GM12878 (cell line): Measurements from ENCODE around the gene NDUFB4. TPM values are rescaled to one million over a fixed set of nuclear protein-coding genes. Genes with fewer than 3 reads are reported as not detected.

ENCODE experiments used
- ATAC-seq: fragments of 200-7000 bp; cut with Tn5 transposase; 3 replicates; pipeline ENCODE4 v1.9.1; 2020; ENCODE audit warnings: mild to moderate bottlenecking, moderate library complexity
- BruUV-seq: library from RNA; stranded (reverse); fragments of 400-500 nt; replicated peaks from 2 replicates; lab custom pipeline; 2021; lab: Mats Ljungman, UMichigan
- CTCF ChIA-PET: fragments of 300-600 bp; sonication (Branson Sonifier 250); formaldehyde crosslinking; extraction: SDS; loops from one replicate; lab custom pipeline; 2021; ENCODE audit warnings: inconsistent platforms; lab: Yijun Ruan, JAX
- POLR2A ChIA-PET: fragments of 350-600 bp; formaldehyde crosslinking; extraction: SDS; loops from one replicate; lab custom pipeline; 2021; ENCODE audit warnings: inconsistent platforms; lab: Charles Lee
- RAD21 ChIA-PET: fragments of 300-600 bp; sonication (Branson Sonifier 250); formaldehyde crosslinking; loops from one replicate; lab custom pipeline; 2023; ENCODE audit warnings: antibody characterized with exemption; ENCODE audit not compliant: unreplicated experiment; lab: Charles Lee
- SMC1A ChIA-PET: fragments of 300-600 bp; sonication (Branson Sonifier 250); formaldehyde crosslinking; loops from one replicate; lab custom pipeline; 2023; ENCODE audit not compliant: unreplicated experiment, uncharacterized antibody; lab: Charles Lee
- DNase-seq: peaks from one replicate; pipeline ENCODE4 v3.0.0-alpha.2; 2011; ENCODE audit warnings: low read depth, low spot score
- FAIRE-seq: peaks from 3 replicates; lab custom pipeline; 2011; peaks lifted over from hg19 to GRCh38; lab: Jason Lieb, UNC
- H2AFZ ChIP-seq: 2 replicates; pipeline ENCODE4 v1.6.0; 2011; ENCODE audit warnings: low read depth, low read length, control low read depth; ENCODE audit not compliant: control insufficient read depth
- H3K27ac ChIP-seq: 2 replicates; pipeline ENCODE4 v1.5.1; 2011; ENCODE audit warnings: control low read depth; ENCODE audit not compliant: control insufficient read depth, insufficient read depth
- H3K27me3 ChIP-seq, 2 experiments: replicated peaks in 1 of 2; 2 replicates each; pipeline versions ENCODE4 v1.6.0 to v1.6.1; 2011; ENCODE audit warnings: low read length in 1 of 2; ENCODE audit not compliant: control insufficient read depth in 2 of 2, insufficient read depth in 2 of 2
- H3K36me3 ChIP-seq, 2 experiments: 2 replicates each; pipeline ENCODE4 v1.5.1; 2011; ENCODE audit warnings: low read length in 1 of 2; ENCODE audit not compliant: control insufficient read depth in 2 of 2, insufficient read depth in 2 of 2
- H3K4me1 ChIP-seq: 2 replicates; pipeline ENCODE4 v1.6.1; 2011; ENCODE audit warnings: mild to moderate bottlenecking, low read length, moderate library complexity, mixed read lengths; ENCODE audit not compliant: control insufficient read depth, insufficient read depth
- H3K4me2 ChIP-seq: 2 replicates; pipeline ENCODE4 v1.6.0; 2011; ENCODE audit warnings: control low read depth; ENCODE audit not compliant: control insufficient read depth, insufficient read depth
- H3K4me3 ChIP-seq: fragments of 200-600 bp; sonication (generic); 2 replicates; pipeline ENCODE4 v1.5.1; 2016
- H3K79me2 ChIP-seq: 2 replicates; pipeline ENCODE4 v1.6.0; 2011; ENCODE audit warnings: low read length; ENCODE audit not compliant: control insufficient read depth, insufficient read depth
- H3K9ac ChIP-seq: 2 replicates; pipeline ENCODE4 v1.8.0; 2011; ENCODE audit warnings: low read length, control low read depth, mixed read lengths; ENCODE audit not compliant: control insufficient read depth, insufficient read depth
- H3K9me3 ChIP-seq: replicated peaks from 3 replicates; pipeline ENCODE4 v1.5.1; 2011; ENCODE audit warnings: mild to moderate bottlenecking, low read length; ENCODE audit not compliant: control insufficient read depth, insufficient read depth
- H4K20me1 ChIP-seq: 2 replicates; pipeline ENCODE4 v1.6.0; 2011; ENCODE audit not compliant: control insufficient read depth, insufficient read depth
- BRCA1 ChIP-seq: IDR thresholded peaks from 2 replicates; pipeline ENCODE4 v1.6.1; 2011; ENCODE audit warnings: low read depth, low read length, improper control_type of control experiment
- CTCF ChIP-seq, 3 experiments: IDR thresholded peaks in 2 of 3; conservative IDR thresholded peaks in 1 of 3; 2 replicates each; pipeline ENCODE4 v1.5.1; 2011; ENCODE audit warnings: low read depth in 3 of 3, low read length in 3 of 3, mild to moderate bottlenecking in 3 of 3, control low read depth in 2 of 3, moderate library complexity in 2 of 3, inconsistent platforms in 1 of 3, mixed read lengths in 1 of 3; ENCODE audit not compliant: control insufficient read depth in 2 of 3, insufficient read depth in 1 of 3; ENCODE audit errors: extremely low read depth in 1 of 3
- EP300 ChIP-seq, 2 experiments: fragments of 150-350 bp in 1 of 2; IDR thresholded peaks; 2 replicates each; pipeline ENCODE4 v1.6.1; 2011 to 2012; ENCODE audit warnings: low read depth in 2 of 2, low read length in 2 of 2, borderline replicate concordance in 1 of 2, improper control_type of control experiment in 1 of 2, inconsistent platforms in 1 of 2; ENCODE audit not compliant: control insufficient read depth in 1 of 2
- MTA3 ChIP-seq: IDR thresholded peaks from 2 replicates; pipeline ENCODE4 v1.6.1; 2012; ENCODE audit warnings: low read length, inconsistent platforms, borderline replicate concordance
- NR2C2 ChIP-seq: IDR thresholded peaks from 2 replicates; pipeline ENCODE4 v1.6.1; 2011; ENCODE audit warnings: borderline replicate concordance, low read depth; ENCODE audit not compliant: control insufficient read depth, insufficient read length
- POLR2A ChIP-seq: IDR thresholded peaks from 2 replicates; pipeline ENCODE4 v1.6.1; 2011; ENCODE audit warnings: low read depth, mild to moderate bottlenecking, low read length
- RFX5 ChIP-seq: IDR thresholded peaks from 2 replicates; pipeline ENCODE4 v1.6.1; 2011; ENCODE audit warnings: low read depth, low read length, improper control_type of control experiment
- SIN3A ChIP-seq: IDR thresholded peaks from 2 replicates; pipeline ENCODE4 v1.6.1; 2012; ENCODE audit warnings: low read depth, low read length, improper control_type of control experiment
- SREBF1 ChIP-seq: IDR thresholded peaks from 2 replicates; pipeline ENCODE4 v1.6.1; 2012; ENCODE audit warnings: mild to moderate bottlenecking, low read length
- TBL1XR1 ChIP-seq: IDR thresholded peaks from 2 replicates; pipeline ENCODE4 v1.6.1; 2012; ENCODE audit warnings: low read depth, low read length, improper control_type of control experiment
- TCF7 ChIP-seq: IDR thresholded peaks from 2 replicates; pipeline ENCODE4 v1.6.1; 2014; ENCODE audit warnings: antibody characterized with exemption, borderline replicate concordance
- USF2 ChIP-seq: IDR thresholded peaks from 2 replicates; pipeline ENCODE4 v1.6.1; 2011; ENCODE audit warnings: low read depth, low read length, improper control_type of control experiment, borderline replicate concordance
- YY1 ChIP-seq: IDR thresholded peaks from 2 replicates; pipeline ENCODE4 v1.6.1; 2011; ENCODE audit warnings: low read depth, mild to moderate bottlenecking, low read length
- ZNF217 ChIP-seq: fragments of 450-650 bp; IDR thresholded peaks from 2 replicates; pipeline ENCODE4 v1.6.1; 2017; ENCODE audit warnings: antibody characterized with exemption, mild to moderate bottlenecking
- ZNF24 ChIP-seq: fragments of 450-650 bp; IDR thresholded peaks from 2 replicates; pipeline ENCODE4 v1.6.1; 2017; ENCODE audit warnings: antibody characterized with exemption, mild to moderate bottlenecking
- WGBS: methylation state at CpG from one replicate; pipeline ENCODE4 v1.1.6; 2016; ENCODE audit warnings: low lambda C conversion rate; ENCODE audit not compliant: insufficient replicate concordance, insufficient coverage; ENCODE audit errors: missing lambda C conversion rate; 5-methylcytosine and 5-hydroxymethylcytosine counted together
- in situ Hi-C: fragments of 300-500 bp; cut with MboI; formaldehyde crosslinking; loops from 9 replicates; pipeline ENCODE4 v1.14.3; 2018; ENCODE audit warnings: mixed read lengths
- intact Hi-C: fragments of 100-400 bp; cut with micrococcal nuclease; formaldehyde crosslinking; loops from one replicate; pipeline ENCODE4 v1.14.2; 2022; ENCODE audit not compliant: unreplicated experiment
- polyA plus RNA-seq, 11 experiments: library from polyadenylated mRNA; depleted of rRNA in 4 of 11; unstranded in 6 of 11; stranded (reverse) in 5 of 11; fragments of >200 nt; fragmentation: Nextera tagmentation in 4 of 11; fragmentation: Illumina TruSeq in 1 of 11; extraction: Ambion mirVana in 4 of 11; extraction: Trizol in 1 of 11; gene quantifications; 1 replicate in 1 of 11; 2 replicates in 10 of 11; pipeline versions ENCODE4 v1.2.1 to v1.2.3, GENCODE V29; 2011 to 2016; ENCODE audit warnings: inconsistent platforms in 2 of 11, missing spikeins in 2 of 11, low read depth in 1 of 11
- total RNA-seq, 4 experiments: library from RNA; depleted of rRNA in 3 of 4; stranded (reverse); fragments of >200 nt in 3 of 4; fragmentation: Illumina TruSeq in 1 of 4; extraction: Trizol in 1 of 4; gene quantifications; 2 replicates each; pipeline versions ENCODE4 v1.2.1 to v1.2.3, GENCODE V29; 2013 to 2021

NDUFB4 gene
- total and polyA plus RNA-seq, 10 of the 15 experiments (the other 5 are each of a cell fraction or from before 2014, with no cell fraction given) = 155 to 864 (median 387) TPM

GRCh38 chr3:120625159-120625586 is 29.0 kb downstream of the NDUFB4 start:
- in situ Hi-C loops = no loop called here

GRCh38 chr3:120634539-120634938 is 38.4 kb downstream of the NDUFB4 start:
- 0% methylated on average over 1 of the region's 1 CpG for WGBS
- no peak for ATAC-seq
- no peaks in the 10 kb centered on the region for H3K4me1 ChIP-seq
- no peak overlapping the region for H3K4me2 ChIP-seq
- no peak for TF ChIP-seq YY1
- TF ChIP-seq MTA3 = no peak
- TF ChIP-seq RFX5 = no peak
- no peak for TF ChIP-seq CTCF (IDR thresholded peaks at IDR 0.05 in 2 of 3, conservative IDR thresholded peaks at IDR 0.05 in 1 of 3; ENCODE audit: control insufficient read depth in 2 of 3, extremely low read depth in 1 of 3, insufficient read depth in 1 of 3, low read depth in 3 of 3, low read length in 3 of 3)
- TF ChIP-seq SREBF1 = no peak
- no peak for TF ChIP-seq BRCA1
- TF ChIP-seq NR2C2 = no peak
- TF ChIP-seq ZNF217 = no peak
- TF ChIP-seq TCF7 = no peak
- no peak for TF ChIP-seq TBL1XR1
- no peak for TF ChIP-seq EP300 (IDR thresholded peaks at IDR 0.05; ENCODE audit: borderline replicate concordance in 1 of 2, control insufficient read depth in 1 of 2, low read depth in 2 of 2, low read length in 2 of 2)
- TF ChIP-seq, all 136 proteins: peak for 0
- ChIA-PET POLR2A (interaction anchor here (0.8 to 1.6 kb wide), 3 partner anchors 9 to 12 kb away, joined by 3 to 5 read pairs (median 5); no protein-coding TSS in a partner anchor), RAD21 (interaction anchor here (0.8 to 1.0 kb wide), 2 partner anchors 32 to 39 kb away, joined by 3 read pairs; partner anchors contain the start of gene NDUFB4), CTCF (interaction anchor here (0.6 to 1.7 kb wide), 8 partner anchors 10 to 803 kb away, joined by 3 to 4 read pairs (median 3); no protein-coding TSS in a partner anchor), SMC1A (interaction anchor here (1.2 to 2.2 kb wide), 4 partner anchors 15 to 67 kb away, joined by 3 to 4 read pairs (median 4); no protein-coding TSS in a partner anchor)
- DNase-seq (no peak), FAIRE-seq (no peak)
- no TSS peak for BruUV-seq
- H3K79me2 ChIP-seq = no peaks in the 10 kb centered on the region
- in situ Hi-C loops (no loop called here), intact Hi-C loops (no loop called here)
- no peaks in the 10 kb centered on the region for H3K36me3 ChIP-seq
- no peak overlapping the region for H3K4me3 ChIP-seq
- no peak overlapping the region for H3K9ac ChIP-seq
- no peaks in the 10 kb centered on the region for H4K20me1 ChIP-seq
- no peak overlapping the region for H2AFZ ChIP-seq
- no peaks in the 10 kb centered on the region for H3K9me3 ChIP-seq
- no peaks in the 10 kb centered on the region for H3K27me3 ChIP-seq
- H3K27ac ChIP-seq = no peak overlapping the region

More at GRCh38 chr3:120625159-120625586, 29.0 kb downstream of the NDUFB4 start:
- ChIA-PET CTCF (interaction anchor here (1.2 kb wide), 1 partner anchor 9 kb away, joined by 3 read pairs; no protein-coding TSS in a partner anchor), POLR2A (interaction anchor here (0.6 to 0.7 kb wide), 2 partner anchors 9 to 160 kb away, joined by 3 read pairs; no protein-coding TSS in a partner anchor), RAD21 (no interaction called here), SMC1A (interaction anchor here (1.2 to 1.4 kb wide), 2 partner anchors 24 to 29 kb away, joined by 3 read pairs; partner anchors contain the start of gene NDUFB4)
- TF ChIP-seq USF2 = no peak
- TF ChIP-seq POLR2A = no peak
- TF ChIP-seq SIN3A = no peak
- TF ChIP-seq ZNF24 = no peak
- Histone ChIP-seq H2AFZ (no peak overlapping the region), H3K9me3 (peaks cover 6% of the 10 kb centered on the region; the same call in 2 of the 3 replicates), H3K79me2 (no peaks in the 10 kb centered on the region), H3K4me1 (no peaks in the 10 kb centered on the region), H3K9ac (no peak overlapping the region), H3K36me3 (no peaks in the 10 kb centered on the region), H3K4me2 (no peak overlapping the region), H3K27ac (no peak overlapping the region), H3K4me3 (no peak overlapping the region), H4K20me1 (no peaks in the 10 kb centered on the region), H3K27me3 (no peaks in the 10 kb centered on the region)
- FAIRE-seq (no peak), DNase-seq (no peak), ATAC-seq (no peak; the same call in 2 of the 3 replicates)
- intact Hi-C loops = no loop called here
- BruUV-seq = no TSS peak
